T-cell (primary cell): ENCODE data around the gene PKD2L1. TPM values are rescaled to one million over a fixed set of nuclear protein-coding genes. Genes with fewer than 3 reads are reported as not detected.

Experiments used
- ATAC-seq, 4 experiments: fragments of 200-7000 bp in 3 of 4; fragments of 150-1000 bp in 1 of 4; cut with Tn5 transposase; replicated peaks in 1 of 4; 1 replicate in 3 of 4; 2 replicates in 1 of 4; pipeline ENCODE4 v1.10.0; 2021; ENCODE audit warnings: moderate library complexity in 3 of 4, mild to moderate bottlenecking in 2 of 4, moderate number of reproducible peaks in 1 of 4
- CTCF ChIA-PET, 2 donors: fragments of 300-600 bp; sonication (Branson Sonifier 250); formaldehyde crosslinking; loops; one replicate each; lab custom pipeline; 2022; ENCODE audit warnings: antibody characterized with exemption in 2 of 2; lab: Charles Lee
- POLR2A ChIA-PET, 2 donors: fragments of 300-600 bp; sonication (Branson Sonifier 250); formaldehyde crosslinking; loops; one replicate each; lab custom pipeline; 2022; ENCODE audit warnings: antibody characterized with exemption in 2 of 2; lab: Charles Lee
- DNase-seq, 35 experiments: peaks; one replicate each; pipeline versions ENCODE4 v3.0.0 to v3.0.0-alpha.2; 2013 to 2023
- H3K27ac ChIP-seq: one replicate; pipeline ENCODE4 v1.5.1; 2013; ENCODE audit warnings: low read length
- H3K27me3 ChIP-seq, 2 experiments: replicated peaks in 1 of 2; 1 replicate in 1 of 2; 2 replicates in 1 of 2; pipeline versions ENCODE4 v1.6.1 to v1.7.0; 2013; ENCODE audit warnings: low read length in 1 of 2, mixed read lengths in 1 of 2; ENCODE audit not compliant: control insufficient read depth in 2 of 2, insufficient read depth in 2 of 2; ENCODE audit errors: extremely low read depth in 1 of 2
- H3K36me3 ChIP-seq, 2 donors: 1 replicate in 1 of 2; 2 replicates in 1 of 2; pipeline versions ENCODE4 v1.6.1 to v1.7.0; 2013; ENCODE audit warnings: low read length in 1 of 2; ENCODE audit not compliant: control insufficient read depth in 2 of 2, insufficient read depth in 1 of 2; ENCODE audit errors: extremely low read depth in 1 of 2
- H3K4me1 ChIP-seq, 2 experiments: 1 replicate in 1 of 2; 2 replicates in 1 of 2; pipeline versions ENCODE4 v1.6.1 to v1.7.0; 2013; ENCODE audit warnings: low read length in 2 of 2, mixed read lengths in 1 of 2; ENCODE audit not compliant: insufficient read depth in 2 of 2, control insufficient read depth in 1 of 2; ENCODE audit errors: extremely low read depth in 1 of 2
- H3K4me3 ChIP-seq, 2 donors: 1 replicate in 1 of 2; 2 replicates in 1 of 2; pipeline versions ENCODE4 v1.5.1 to v1.7.0; 2013; ENCODE audit warnings: mild to moderate bottlenecking in 2 of 2, low read length in 1 of 2, moderate library complexity in 1 of 2; ENCODE audit not compliant: control insufficient read depth in 1 of 2; ENCODE audit errors: extremely low read depth in 1 of 2
- H3K9me3 ChIP-seq: 2 replicates; pipeline ENCODE4 v1.7.0; 2013
- H3K27ac Mint-ChIP-seq, 2 donors: one replicate each; pipeline ENCODE4 v1.8.0; 2020 to 2021; ENCODE audit warnings: mild to moderate bottlenecking in 2 of 2, mixed read lengths in 2 of 2
- H3K27me3 Mint-ChIP-seq, 2 donors: one replicate each; pipeline ENCODE4 v1.8.0; 2021 to 2022; ENCODE audit warnings: mixed read lengths in 2 of 2
- H3K36me3 Mint-ChIP-seq: one replicate; pipeline ENCODE4 v1.8.0; 2021; ENCODE audit warnings: mixed read lengths
- H3K4me1 Mint-ChIP-seq, 3 donors: one replicate each; pipeline ENCODE4 v1.8.0; 2020 to 2022; ENCODE audit warnings: mixed read lengths in 3 of 3, mild to moderate bottlenecking in 1 of 3
- H3K4me3 Mint-ChIP-seq, 3 donors: one replicate each; pipeline ENCODE4 v1.8.0; 2020 to 2022; ENCODE audit warnings: mild to moderate bottlenecking in 3 of 3, mixed read lengths in 3 of 3, moderate library complexity in 3 of 3
- H3K9me3 Mint-ChIP-seq, 3 donors: one replicate each; pipeline ENCODE4 v1.8.0; 2020 to 2022; ENCODE audit warnings: mixed read lengths in 3 of 3
- whole genome bisulfite sequencing: methylation state at CpG from one replicate; pipeline ENCODE4 v1.1.5; 2013; ENCODE audit warnings: missing lambda C conversion rate; ENCODE audit not compliant: insufficient coverage; 5-methylcytosine and 5-hydroxymethylcytosine counted together
- total RNA-seq, 35 experiments: library from RNA in 6 of 35; stranded (reverse) in 6 of 35; fragments of 120-200 nt in 1 of 35; gene quantifications; one replicate each; pipeline versions ENCODE4 v1.2.1 to v1.2.4 and lab custom pipeline; 2013 to 2026

Gene PKD2L1
- total RNA-seq, 5 donors from 2014 or later (not counting 1 experiment from before 2014, with no cell fraction given), result not detected

DNA sequence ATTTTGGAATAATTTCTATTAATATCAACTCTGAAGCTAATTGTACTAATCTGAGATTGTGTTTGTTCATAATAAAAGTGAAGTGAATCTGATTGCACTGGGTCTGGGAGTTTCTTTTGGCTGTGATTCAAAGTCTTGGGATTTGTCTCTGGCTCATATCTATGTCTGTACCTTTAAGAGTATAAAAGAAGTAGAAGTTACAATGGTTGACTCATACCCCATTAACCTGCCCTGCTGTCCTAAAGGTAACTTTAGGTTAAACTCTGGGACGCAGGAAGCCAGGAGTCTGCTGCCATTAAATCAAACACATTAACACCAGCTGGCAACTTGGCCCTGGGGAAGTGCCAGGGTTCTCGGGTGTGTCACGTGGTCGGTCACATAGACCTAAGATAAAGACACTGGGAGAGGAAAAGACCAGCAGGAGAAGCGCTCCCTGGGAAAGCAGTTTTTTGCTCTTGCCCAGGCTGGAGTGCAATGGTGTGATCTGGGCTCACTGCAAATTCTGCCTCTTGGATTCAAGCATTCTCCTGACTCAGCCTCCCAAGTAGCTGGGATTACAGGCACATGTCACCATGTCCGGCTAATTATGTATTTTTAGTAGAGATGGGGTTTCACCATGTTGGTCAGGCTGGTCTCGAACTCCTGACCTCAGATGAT, 34.8 kb upstream of the PKD2L1 start:
- Mint-ChIP-seq H3K4me1 (peaks cover 3 to 10% (median 4%) of the 10 kb centered on the region in 3 donors), H3K27ac (no peak overlapping the region), H3K4me3 (no peak overlapping the region), H3K36me3 (peaks cover 15% of the 10 kb centered on the region), H3K9me3 (no peaks in the 10 kb centered on the region), H3K27me3 (no peaks in the 10 kb centered on the region)
- no peak for ATAC-seq
- WGBS, result 61% methylated on average over 4 of the region's 7 CpGs
- Histone ChIP-seq H3K9me3 (no peaks in the 10 kb centered on the region), H3K36me3 (no peaks in the 10 kb centered on the region), H3K27ac (no peak overlapping the region), H3K4me3 (no peak overlapping the region), H3K4me1 (peaks cover 1 to 6% of the 10 kb centered on the region in 2 experiments), H3K27me3 (no peaks in the 10 kb centered on the region)
- POLR2A ChIA-PET, result no interaction called here
- DNase-seq, result no peak
- CTCF ChIA-PET, result no interaction called here

DNA sequence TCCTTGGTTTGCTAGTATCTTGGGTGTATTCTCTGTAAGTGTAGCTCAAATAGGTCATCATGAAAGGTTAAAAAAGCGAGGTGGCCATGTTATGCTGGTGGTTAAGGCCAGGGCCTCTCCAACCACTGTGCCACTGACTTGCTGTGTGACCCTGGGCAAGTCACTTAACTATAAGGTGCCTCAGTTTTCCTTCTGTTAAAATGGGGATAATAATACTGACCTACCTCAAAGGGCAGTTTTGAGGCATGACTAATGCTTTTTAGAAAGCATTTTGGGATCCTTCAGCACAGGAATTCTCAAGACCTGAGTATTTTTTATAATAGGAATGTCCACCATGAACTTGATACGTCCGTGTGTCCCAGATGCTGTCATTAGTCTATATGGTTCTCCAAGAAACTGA, 34.1 kb upstream of the PKD2L1 start:
- Mint-ChIP-seq H3K4me3 (no peak overlapping the region), H3K27ac (no peak overlapping the region), H3K4me1 (peaks cover 3 to 13% (median 6%) of the 10 kb centered on the region in 3 donors), H3K9me3 (no peaks in the 10 kb centered on the region), H3K27me3 (no peaks in the 10 kb centered on the region), H3K36me3 (peaks cover 15% of the 10 kb centered on the region)
- no peaks in the 10 kb centered on the region for H3K27me3 ChIP-seq
- DNase-seq, result no peak
- H3K36me3 ChIP-seq, result no peaks in the 10 kb centered on the region
- no peak overlapping the region for H3K27ac ChIP-seq
- peaks cover 0 to under 1% of the 10 kb centered on the region in 2 experiments for H3K4me1 ChIP-seq
- POLR2A ChIA-PET, result no interaction called here
- no peak overlapping the region for H3K4me3 ChIP-seq
- 100% methylated on average over 2 of the region's 3 CpGs for WGBS
- no peaks in the 10 kb centered on the region for H3K9me3 ChIP-seq
- no peak for ATAC-seq
- CTCF ChIA-PET, result no interaction called here

DNA sequence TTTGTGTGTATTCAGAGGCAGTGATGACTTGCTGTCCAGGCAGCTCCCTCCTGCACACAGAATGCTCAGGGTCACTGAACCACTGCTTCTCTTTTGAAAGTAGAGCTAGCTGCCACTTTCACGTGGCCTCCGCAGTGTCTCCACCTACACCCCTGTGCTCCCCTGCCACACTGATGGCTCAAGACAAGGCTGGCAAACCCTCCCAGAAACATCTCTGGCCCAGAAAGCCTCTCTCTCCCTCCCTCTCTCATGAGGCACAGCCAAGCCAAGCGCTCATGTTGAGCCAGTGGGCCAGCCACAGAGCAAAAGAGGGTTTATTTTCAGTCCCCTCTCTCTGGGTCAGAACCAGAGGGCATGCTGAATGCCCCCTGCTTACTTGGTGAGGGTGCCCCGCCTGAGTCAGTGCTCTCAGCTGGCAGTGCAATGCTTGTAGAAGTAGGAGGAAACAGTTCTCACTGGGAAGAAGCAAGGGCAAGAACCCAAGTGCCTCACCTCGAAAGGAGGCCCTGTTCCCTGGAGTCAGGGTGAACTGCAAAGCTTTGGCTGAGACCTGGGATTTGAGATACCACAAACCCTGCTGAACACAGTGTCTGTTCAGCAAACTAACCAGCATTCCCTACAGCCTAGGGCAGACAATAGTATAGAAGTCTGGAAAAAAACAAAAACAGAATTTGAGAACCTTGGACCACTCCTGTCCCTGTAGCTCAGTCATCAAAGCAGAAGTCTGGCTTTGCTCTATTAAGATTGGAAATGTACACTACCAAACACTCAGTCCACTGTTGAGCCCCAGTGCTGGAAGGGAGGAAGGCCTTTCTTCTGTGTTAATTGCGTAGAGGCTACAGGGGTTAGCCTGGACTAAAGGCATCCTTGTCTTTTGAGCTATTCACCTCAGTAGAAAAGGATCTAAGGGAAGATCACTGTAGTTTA, 32.8 kb upstream of the PKD2L1 start:
- no peaks in the 10 kb centered on the region for H3K9me3 ChIP-seq
- H3K4me1 ChIP-seq, result peaks cover 0 to 4% of the 10 kb centered on the region in 2 experiments
- no peak overlapping the region for H3K27ac ChIP-seq
- Mint-ChIP-seq H3K27ac (no peak overlapping the region), H3K36me3 (peaks cover 15% of the 10 kb centered on the region), H3K27me3 (no peaks in the 10 kb centered on the region), H3K4me1 (peaks cover 7 to 18% (median 10%) of the 10 kb centered on the region in 3 donors), H3K4me3 (no peak overlapping the region), H3K9me3 (no peaks in the 10 kb centered on the region)
- DNase-seq (no peak), ATAC-seq (no peak)
- CTCF ChIA-PET, result no interaction called here
- WGBS, result 96% methylated on average over 4 of the region's 6 CpGs
- POLR2A ChIA-PET, result no interaction called here
- H3K36me3 ChIP-seq, result no peaks in the 10 kb centered on the region
- H3K4me3 ChIP-seq, result no peak overlapping the region
- no peaks in the 10 kb centered on the region for H3K27me3 ChIP-seq

DNA sequence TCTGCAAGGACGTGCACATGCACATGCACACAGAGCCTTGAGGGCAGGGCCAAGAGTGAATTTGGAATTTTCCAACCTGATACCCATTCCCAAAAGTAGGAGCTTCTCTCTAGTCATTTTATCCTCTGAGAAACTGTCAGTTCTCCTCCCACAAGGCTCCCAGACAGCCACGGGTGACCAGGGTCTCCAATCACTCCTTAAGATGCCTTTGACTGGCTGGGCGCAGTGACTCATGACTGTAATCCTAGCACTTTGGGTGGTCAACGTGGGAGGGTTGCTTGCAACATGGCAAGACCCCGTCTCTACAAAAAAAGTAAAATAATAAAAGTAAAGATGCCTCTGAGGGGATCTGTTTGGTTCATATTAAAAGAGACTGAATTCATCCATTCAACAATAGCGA, 30.2 kb upstream of the PKD2L1 start:
- Mint-ChIP-seq H3K27ac (no peak overlapping the region), H3K9me3 (no peaks in the 10 kb centered on the region), H3K27me3 (no peaks in the 10 kb centered on the region), H3K36me3 (peaks cover 29% of the 10 kb centered on the region), H3K4me1 (peaks cover 7 to 10% (median 9%) of the 10 kb centered on the region in 3 donors), H3K4me3 (no peak overlapping the region)
- H3K4me1 ChIP-seq, result peaks cover 0 to 4% of the 10 kb centered on the region in 2 experiments
- no peaks in the 10 kb centered on the region for H3K9me3 ChIP-seq
- ChIA-PET POLR2A (no interaction called here), CTCF (no interaction called here)
- H3K36me3 ChIP-seq, result peaks cover 8 to 11% of the 10 kb centered on the region in 2 donors
- H3K27ac ChIP-seq, result no peak overlapping the region
- no peak overlapping the region for H3K4me3 ChIP-seq
- DNase-seq (no peak), ATAC-seq (no peak)
- whole genome bisulfite sequencing, result no CpG with 5 or more reads among the region's 6 CpGs
- H3K27me3 ChIP-seq, result no peaks in the 10 kb centered on the region

DNA sequence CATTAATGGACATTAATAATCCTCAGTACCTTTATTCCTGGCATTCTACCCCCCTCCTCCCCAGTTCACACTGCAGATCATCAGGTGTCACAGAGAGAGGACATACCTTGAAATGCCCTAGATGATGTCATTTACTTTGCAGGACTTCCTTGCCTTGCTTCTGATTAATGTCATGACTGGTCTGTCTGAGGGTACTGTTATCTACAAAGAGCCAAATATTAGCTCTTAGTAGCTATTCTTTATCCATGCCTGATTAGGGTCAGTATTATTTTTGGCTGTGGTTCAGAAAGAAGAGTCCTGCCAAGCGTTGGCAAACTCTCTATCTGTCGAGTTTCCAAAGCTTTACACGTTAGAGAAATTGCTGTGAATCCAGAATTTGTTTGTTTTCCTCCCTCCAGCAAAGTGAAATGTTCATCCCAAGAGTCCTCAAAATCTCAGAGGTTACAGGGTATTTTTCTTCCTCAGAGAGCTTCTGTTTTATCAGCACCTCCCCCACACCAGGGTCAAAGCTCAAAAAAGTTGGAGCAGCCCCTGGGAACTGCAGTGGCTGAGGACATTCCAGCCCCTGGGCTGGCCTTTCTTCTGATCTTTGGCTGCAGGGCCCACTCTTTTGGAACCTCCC, 29.6 kb upstream of the PKD2L1 start:
- no peaks in the 10 kb centered on the region for H3K9me3 ChIP-seq
- no peak for DNase-seq
- H3K27me3 ChIP-seq, result no peaks in the 10 kb centered on the region
- no peak for ATAC-seq
- peaks cover 8 to 12% of the 10 kb centered on the region in 2 donors for H3K36me3 ChIP-seq
- Mint-ChIP-seq H3K9me3 (no peaks in the 10 kb centered on the region), H3K27ac (peak overlapping the region in 1 of 2 donors; percentile 73), H3K36me3 (peaks cover 31% of the 10 kb centered on the region), H3K27me3 (no peaks in the 10 kb centered on the region), H3K4me1 (peaks cover 7 to 10% (median 9%) of the 10 kb centered on the region in 3 donors), H3K4me3 (no peak overlapping the region)
- no peak overlapping the region for H3K27ac ChIP-seq
- no peak overlapping the region for H3K4me3 ChIP-seq
- 100% methylated on average over 1 of the region's 3 CpGs for WGBS
- ChIA-PET POLR2A (interaction anchor here in 1 of 2 donors (0.5 kb wide), 1 partner anchor 99 kb away, joined by 4 read pairs; no protein-coding TSS in a partner anchor), CTCF (no interaction called here)
- H3K4me1 ChIP-seq, result peaks cover 0 to 4% of the 10 kb centered on the region in 2 experiments

DNA sequence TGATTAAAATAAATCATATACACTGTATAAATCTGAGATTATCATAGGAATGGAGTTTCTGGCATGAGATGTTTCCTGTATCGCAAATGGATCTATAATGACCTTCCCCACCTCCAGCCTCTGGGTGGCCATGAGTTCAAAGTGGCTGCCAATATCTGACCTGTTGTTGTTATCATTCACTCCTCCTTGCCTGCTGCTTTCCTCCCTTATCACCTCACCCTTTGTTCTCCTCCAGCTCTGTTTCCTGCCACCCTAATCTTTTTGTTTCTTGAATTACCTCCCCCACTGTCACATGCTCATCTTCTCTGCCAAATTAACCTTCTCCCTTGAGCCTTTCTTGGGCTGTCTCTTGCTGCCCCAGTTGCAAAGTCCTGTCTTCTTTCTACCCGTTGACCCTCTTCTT, 29.0 kb upstream of the PKD2L1 start:
- Mint-ChIP-seq H3K9me3 (no peaks in the 10 kb centered on the region), H3K36me3 (peaks cover 36% of the 10 kb centered on the region), H3K4me1 (peaks cover 7 to 10% (median 9%) of the 10 kb centered on the region in 3 donors), H3K4me3 (no peak overlapping the region), H3K27me3 (no peaks in the 10 kb centered on the region), H3K27ac (peak overlapping the region in 1 of 2 donors; percentile 73)
- POLR2A ChIA-PET, result interaction anchor here in 1 of 2 donors (0.5 kb wide), 1 partner anchor 99 kb away, joined by 4 read pairs; no protein-coding TSS in a partner anchor
- Histone ChIP-seq H3K4me3 (no peak overlapping the region), H3K4me1 (peaks cover 0 to 4% of the 10 kb centered on the region in 2 experiments), H3K36me3 (peaks cover 8 to 18% of the 10 kb centered on the region in 2 donors), H3K9me3 (no peaks in the 10 kb centered on the region), H3K27me3 (no peaks in the 10 kb centered on the region), H3K27ac (no peak overlapping the region)
- no peak for ATAC-seq
- no peak for DNase-seq
- 100% methylated on average over 1 of the region's 2 CpGs for WGBS
- CTCF ChIA-PET, result no interaction called here
